Spinal cord (tissue), 10 donors: Measurements from ENCODE around the gene TECPR2. TPM values are rescaled to one million over a fixed set of nuclear protein-coding genes. Genes with fewer than 3 reads are reported as not detected.
A peak's percentile ranks its signal among the peaks of the same experiment; 100 is the strongest.

Source experiments
- DNase-seq, 6 donors: peaks; one replicate each; pipeline versions ENCODE4 v3.0.0 to v3.0.0-alpha.2; 2013 to 2015; ENCODE audit warnings: low spot score in 6 of 6, low read depth in 4 of 6
- H3K27ac ChIP-seq: one replicate; pipeline ENCODE4 v1.5.1; 2013; ENCODE audit warnings: low read depth, low read length, control low read depth
- H3K27me3 ChIP-seq: one replicate; pipeline ENCODE4 v1.6.1; 2013; ENCODE audit warnings: low read length; ENCODE audit not compliant: control insufficient read depth, insufficient read depth
- H3K36me3 ChIP-seq: one replicate; pipeline ENCODE4 v1.6.1; 2013; ENCODE audit warnings: low read length; ENCODE audit not compliant: control insufficient read depth, insufficient read depth
- H3K4me1 ChIP-seq: one replicate; pipeline ENCODE4 v1.6.1; 2013; ENCODE audit warnings: low read length; ENCODE audit not compliant: control insufficient read depth, insufficient read depth
- H3K4me3 ChIP-seq: one replicate; pipeline ENCODE4 v1.5.1; 2013; ENCODE audit warnings: low read depth, low read length, control low read depth
- H3K9me3 ChIP-seq: one replicate; pipeline ENCODE4 v1.6.1; 2013; ENCODE audit warnings: low read length; ENCODE audit not compliant: control insufficient read depth, insufficient read depth
- WGBS: methylation state at CpG from one replicate; pipeline ENCODE4 v1.1.5; 2013; ENCODE audit warnings: missing lambda C conversion rate; ENCODE audit not compliant: insufficient coverage; 5-methylcytosine and 5-hydroxymethylcytosine counted together
- polyA plus RNA-seq, 2 donors: library from polyadenylated mRNA; unstranded; fragments of 120-200 nt; gene quantifications; one replicate each; pipeline ENCODE4 v1.2.1, GENCODE V29; 2013; ENCODE audit not compliant: insufficient read length in 2 of 2
- total RNA-seq, 2 donors: library from RNA; depleted of rRNA in 1 of 2; stranded (reverse); fragments of 120-200 nt in 1 of 2; fragments of >200 nt in 1 of 2; gene quantifications; one replicate each; pipeline versions ENCODE4 v1.2.3 to v1.2.4, GENCODE V29; 2013 to 2014
- donor health status: healthy.

Gene TECPR2
- total and polyA plus RNA-seq, 4 donors = 19.4 to 48.8 (median 34.6) TPM

DNA sequence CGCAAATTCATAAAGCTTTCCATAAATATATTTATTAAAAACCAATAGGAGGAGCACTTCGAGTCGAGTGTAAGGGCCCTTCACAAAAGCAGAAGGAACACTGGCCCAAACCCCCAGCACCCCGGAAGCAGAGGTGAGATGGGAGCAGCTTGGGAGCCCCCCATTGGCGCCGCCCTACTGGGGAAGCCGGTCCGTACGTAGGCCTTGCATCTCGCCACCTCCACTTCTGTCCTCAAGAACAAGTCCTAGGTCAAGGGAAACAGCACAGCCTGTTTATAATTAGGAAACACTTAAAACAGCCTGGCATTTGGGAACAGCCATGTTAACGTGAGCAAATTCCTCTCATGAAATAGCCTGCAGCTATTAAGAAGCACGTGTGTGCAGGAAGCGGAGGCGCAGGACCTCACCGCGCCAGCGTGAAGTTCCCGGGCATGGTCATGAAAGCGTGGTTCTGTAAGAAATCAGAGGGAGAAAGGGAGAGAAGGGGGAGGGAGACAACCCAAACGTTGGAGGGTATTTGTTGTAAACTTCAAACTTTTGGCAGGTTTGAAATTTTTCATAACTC is 139.1 kb downstream of the TECPR2 start:
- H3K4me1 ChIP-seq = peaks cover 48% of the 10 kb centered on the region
- H3K27me3 ChIP-seq = no peaks in the 10 kb centered on the region
- 94% methylated on average over 17 of the region's 20 CpGs for WGBS
- no peaks in the 10 kb centered on the region for H3K9me3 ChIP-seq
- no peak overlapping the region for H3K4me3 ChIP-seq
- DNase-seq = no peak
- no peak overlapping the region for H3K27ac ChIP-seq
- peaks cover 84% of the 10 kb centered on the region for H3K36me3 ChIP-seq

DNA sequence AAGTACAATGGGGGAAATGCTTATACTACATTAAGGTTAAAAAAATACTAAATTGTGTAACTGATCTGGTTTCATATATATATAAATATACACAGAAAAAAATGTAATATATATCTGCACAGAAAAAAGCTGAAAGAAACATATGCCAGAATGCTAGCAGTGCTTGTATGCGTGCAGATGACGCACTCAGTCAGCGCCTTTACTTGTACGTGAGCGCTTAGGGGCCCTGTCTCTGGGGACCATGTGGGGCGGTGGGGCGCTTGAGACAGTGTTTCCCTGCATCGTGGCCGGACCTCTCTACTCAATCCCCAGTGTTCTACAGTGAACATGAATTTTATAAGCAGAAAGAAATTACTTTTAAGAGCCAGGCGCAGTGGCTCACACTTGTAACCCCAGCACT is 139.8 kb downstream of the TECPR2 start:
- H3K27me3 ChIP-seq = no peaks in the 10 kb centered on the region
- H3K36me3 ChIP-seq = peaks cover 83% of the 10 kb centered on the region
- H3K4me3 ChIP-seq = no peak overlapping the region
- H3K27ac ChIP-seq = no peak overlapping the region
- WGBS = 98% methylated on average over 4 of the region's 10 CpGs
- no peaks in the 10 kb centered on the region for H3K9me3 ChIP-seq
- peak in 1 of 6 donors; percentile 0 for DNase-seq
- peaks cover 48% of the 10 kb centered on the region for H3K4me1 ChIP-seq

DNA sequence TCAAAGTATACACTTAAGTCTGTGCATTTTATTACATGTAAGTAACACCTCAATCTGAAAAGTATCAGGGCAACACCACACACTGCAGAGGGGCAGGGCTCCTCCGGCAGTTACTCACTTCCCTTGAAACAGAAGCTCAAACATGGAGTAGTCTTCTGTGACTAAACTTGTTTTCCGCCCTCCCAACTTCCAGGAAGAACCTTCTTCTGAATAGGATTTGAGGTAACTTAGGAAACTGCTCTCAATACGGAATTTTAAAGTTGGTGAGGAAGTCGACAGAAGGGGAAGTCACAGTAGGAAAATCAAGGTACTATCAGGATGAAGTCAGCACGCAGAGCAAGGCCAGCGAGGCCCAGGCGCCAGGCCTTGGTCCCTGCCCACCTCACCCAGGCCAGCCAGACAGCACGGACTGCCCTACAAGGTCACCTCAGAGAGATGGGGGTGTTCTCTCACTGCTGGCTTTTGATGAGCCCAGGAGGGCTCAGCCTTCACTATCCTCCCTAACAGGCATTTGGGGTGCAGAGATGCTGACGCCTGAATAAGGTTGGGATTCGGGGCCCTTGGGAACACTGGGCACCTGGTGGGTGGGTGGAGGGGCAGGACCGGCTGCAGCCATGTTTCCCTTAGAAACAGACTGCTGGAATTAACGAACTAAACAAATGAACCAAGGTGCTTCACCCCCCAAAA is 141.0 kb downstream of the TECPR2 start:
- Histone ChIP-seq H3K27ac (peak overlapping the region; percentile 64), H3K4me1 (peaks cover 53% of the 10 kb centered on the region), H3K4me3 (no peak overlapping the region), H3K36me3 (peaks cover 81% of the 10 kb centered on the region), H3K9me3 (no peaks in the 10 kb centered on the region), H3K27me3 (no peaks in the 10 kb centered on the region)
- WGBS = 91% methylated on average over 6 of the region's 12 CpGs
- DNase-seq = peak in 1 of 6 donors; percentile 1

DNA sequence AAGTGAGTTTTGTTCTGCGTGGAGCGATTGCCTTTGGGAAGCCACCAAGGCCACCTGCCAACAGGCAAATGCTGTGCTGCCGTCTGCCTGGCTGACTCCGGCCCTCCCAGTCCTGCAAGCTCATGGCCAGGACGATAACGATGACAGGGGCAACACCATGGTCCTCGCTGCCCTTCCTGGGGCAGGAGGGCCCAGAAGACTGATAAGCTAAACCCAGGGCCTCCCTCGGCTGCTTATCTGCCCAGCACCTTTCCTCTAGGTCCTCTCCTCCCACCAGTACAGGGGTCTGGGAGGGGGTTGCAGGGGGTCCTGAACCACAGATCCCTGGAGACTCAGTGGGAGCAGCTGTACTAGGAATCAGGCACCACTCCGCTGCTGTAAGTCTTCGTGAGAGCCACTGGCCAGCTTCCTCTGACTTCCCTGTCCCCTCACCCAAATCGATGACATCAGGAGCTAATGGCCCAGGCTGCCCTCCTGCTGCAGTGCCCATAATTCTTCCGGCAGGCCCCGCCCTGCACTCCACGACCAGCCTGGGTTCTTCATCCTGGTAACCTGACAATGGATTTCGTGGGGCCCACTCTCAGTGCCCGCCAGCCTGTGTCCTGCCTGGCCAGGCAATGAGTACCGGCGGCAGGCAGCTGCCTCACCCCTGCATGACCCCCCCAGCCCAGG is 141.7 kb downstream of the TECPR2 start:
- Histone ChIP-seq H3K4me1 (peaks cover 57% of the 10 kb centered on the region), H3K4me3 (no peak overlapping the region)

DNA sequence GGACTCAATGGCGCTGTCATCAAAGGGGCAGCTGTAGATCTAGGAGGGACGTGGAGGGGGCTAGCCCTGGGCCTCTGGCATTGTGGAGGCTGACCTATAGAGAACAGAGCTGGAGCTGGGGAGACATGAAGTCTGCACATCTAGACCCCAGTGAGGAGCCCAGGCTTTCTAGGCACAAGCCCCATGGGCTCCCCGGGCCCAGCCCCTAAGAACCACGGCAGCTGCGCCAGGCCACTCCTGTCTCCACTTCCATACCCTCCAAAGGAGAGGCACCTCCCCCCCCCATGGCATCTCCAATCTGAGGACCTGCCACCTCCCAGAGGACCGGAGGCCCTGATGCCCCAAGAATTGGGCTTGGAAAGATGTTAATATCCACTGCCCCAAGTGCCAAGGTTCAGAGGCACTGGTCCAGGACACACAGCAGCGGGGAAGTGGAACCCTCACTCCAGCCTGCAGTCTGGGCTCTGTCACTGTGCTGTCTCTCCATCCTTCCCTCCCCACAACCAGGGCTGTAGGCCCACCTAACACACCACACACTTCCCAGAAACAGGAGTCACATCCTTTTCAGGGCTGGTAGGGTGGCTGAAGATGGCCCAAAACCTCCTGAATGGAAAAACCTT is 142.4 kb downstream of the TECPR2 start:
- no peak for DNase-seq
- Histone ChIP-seq H3K36me3 (peaks cover 70% of the 10 kb centered on the region), H3K27ac (peak overlapping the region; percentile 64), H3K27me3 (no peaks in the 10 kb centered on the region), H3K4me1 (peaks cover 55% of the 10 kb centered on the region), H3K4me3 (no peak overlapping the region), H3K9me3 (no peaks in the 10 kb centered on the region)
- 39% methylated on average over 4 of the region's 7 CpGs for WGBS

More for the DNA sequence above, 141.7 kb downstream of the TECPR2 start:
- DNase-seq = peak in 2 of 6 donors; percentile 32 to 46
- Histone ChIP-seq H3K36me3 (peaks cover 76% of the 10 kb centered on the region), H3K27me3 (no peaks in the 10 kb centered on the region), H3K27ac (peak overlapping the region; percentile 64), H3K9me3 (no peaks in the 10 kb centered on the region)
- WGBS = 38% methylated on average over 14 of the region's 18 CpGs

DNA sequence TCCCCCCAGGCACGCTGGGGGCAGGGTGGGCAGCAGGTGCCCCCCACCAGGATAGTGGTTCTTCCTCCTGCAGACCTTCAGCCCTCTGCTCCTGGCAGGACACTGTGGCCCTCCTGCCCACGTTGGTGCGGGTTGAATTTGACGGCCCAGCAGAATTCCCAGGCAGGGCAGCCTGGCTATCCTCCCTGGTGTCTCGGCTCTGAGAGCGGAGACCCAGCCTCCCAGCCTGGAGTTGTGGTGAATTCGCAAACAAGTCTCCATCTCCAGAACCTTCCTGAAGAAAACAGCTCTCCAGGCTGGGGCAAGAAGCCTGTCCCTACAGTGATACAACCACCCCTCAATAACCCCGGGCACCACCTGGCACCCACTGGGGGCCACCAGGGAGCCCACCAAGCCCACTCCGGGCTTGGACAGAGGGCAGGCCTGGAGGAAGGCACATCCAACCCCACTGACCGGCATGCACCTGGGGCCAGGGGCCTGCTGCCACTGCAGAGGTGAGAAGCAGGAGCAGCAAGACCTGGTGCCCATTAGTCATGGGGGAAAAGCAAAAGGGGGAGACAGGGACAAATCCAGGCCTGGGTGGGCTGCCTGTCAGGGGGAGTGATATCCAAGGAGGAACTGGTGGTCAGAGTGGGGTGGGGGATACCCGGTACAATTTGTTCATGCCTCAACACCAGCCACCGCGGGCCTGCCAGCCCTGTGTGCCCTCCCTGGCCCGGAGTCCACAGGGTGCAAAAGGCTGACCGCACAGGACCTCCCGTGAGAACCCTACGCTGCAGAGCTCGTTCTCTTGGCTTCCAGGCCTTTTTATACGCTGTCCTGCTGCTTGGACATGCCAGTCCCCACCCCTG is 143.3 kb downstream of the TECPR2 start:
- no peaks in the 10 kb centered on the region for H3K27me3 ChIP-seq
- peaks cover 57% of the 10 kb centered on the region for H3K4me1 ChIP-seq
- no peaks in the 10 kb centered on the region for H3K9me3 ChIP-seq
- H3K27ac ChIP-seq = peak overlapping the region; percentile 64
- peaks cover 61% of the 10 kb centered on the region for H3K36me3 ChIP-seq
- 92% methylated on average over 19 of the region's 19 CpGs for WGBS
- DNase-seq = no peak
- no peak overlapping the region for H3K4me3 ChIP-seq

DNA sequence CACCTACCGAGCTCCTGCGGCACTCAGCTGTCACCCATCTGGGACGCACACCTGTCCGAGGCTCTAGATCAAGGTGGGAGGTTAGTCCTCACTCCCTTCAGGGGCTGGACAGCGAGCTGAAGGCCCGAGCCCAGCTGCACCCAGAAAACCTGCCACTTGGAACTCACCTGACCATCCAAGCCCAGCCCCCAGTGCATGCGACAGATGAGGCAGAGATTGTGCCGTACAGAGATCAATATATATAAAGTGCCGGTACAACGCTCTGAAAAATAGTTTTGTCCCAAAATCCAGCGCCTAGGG is 143.8 kb downstream of the TECPR2 start:
- DNase-seq = no peak
- Histone ChIP-seq H3K4me3 (no peak overlapping the region), H3K36me3 (peaks cover 55% of the 10 kb centered on the region), H3K27ac (no peak overlapping the region), H3K9me3 (no peaks in the 10 kb centered on the region), H3K4me1 (peaks cover 63% of the 10 kb centered on the region), H3K27me3 (no peaks in the 10 kb centered on the region)
- WGBS = 97% methylated on average over 11 of the region's 11 CpGs

DNA sequence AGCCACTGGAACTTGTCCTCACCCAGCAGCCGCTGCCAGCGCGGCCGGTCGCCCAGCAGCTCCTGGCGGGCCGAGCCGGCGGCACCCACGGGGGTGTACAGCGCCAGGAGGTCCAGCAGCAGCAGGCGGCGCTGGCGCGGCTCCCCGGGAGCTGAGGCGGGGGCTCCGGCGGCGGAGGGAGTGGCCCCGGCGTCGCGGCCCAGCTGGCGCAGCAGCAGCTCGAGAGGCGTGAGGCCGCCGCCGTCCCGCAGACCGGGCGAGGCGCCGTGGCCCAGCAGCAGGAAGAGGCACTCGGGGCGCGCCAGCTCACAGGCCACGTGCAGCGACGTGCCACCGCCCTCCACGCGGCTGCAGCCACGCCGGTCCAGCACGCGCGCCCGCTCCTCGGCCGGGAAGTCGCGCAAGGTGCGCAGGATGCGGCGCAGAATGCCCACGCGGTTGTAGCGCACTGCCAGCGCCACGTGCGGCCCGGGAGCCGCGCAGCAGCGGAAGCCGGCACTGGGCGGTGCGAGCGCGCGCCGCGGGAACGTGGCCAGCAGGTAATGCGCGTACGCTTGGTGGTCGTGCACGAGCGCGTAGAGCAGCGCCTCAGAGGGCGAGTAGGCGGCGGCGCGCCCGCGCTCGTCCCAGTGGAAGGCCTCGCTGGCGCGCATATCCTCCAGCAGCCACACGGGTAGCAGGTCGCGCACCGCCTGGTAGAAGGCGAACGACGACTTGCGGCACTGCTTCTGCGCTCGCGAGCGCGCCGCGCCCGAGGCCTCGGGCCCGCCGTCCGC is 144.5 kb downstream of the TECPR2 start:
- Histone ChIP-seq H3K27me3 (no peaks in the 10 kb centered on the region), H3K36me3 (peaks cover 50% of the 10 kb centered on the region), H3K27ac (no peak overlapping the region), H3K4me1 (peaks cover 64% of the 10 kb centered on the region), H3K4me3 (no peak overlapping the region), H3K9me3 (no peaks in the 10 kb centered on the region)
- 78% methylated on average over 115 of the region's 115 CpGs for WGBS
- peak in 1 of 6 donors; percentile 23 for DNase-seq
